HCT116 (cell line): ENCODE measurements around the gene PGC.

Experiments
- EZH2phosphoT487 ChIP-seq: fragments of 200-600 bp; IDR thresholded peaks from 2 replicates; pipeline ENCODE4 v1.6.1; 2018; ENCODE audit warnings: antibody characterized with exemption, borderline replicate concordance
- POLR2A ChIP-seq: IDR thresholded peaks from 2 replicates; pipeline ENCODE4 v1.7.0; 2011; ENCODE audit warnings: borderline replicate concordance; ENCODE audit not compliant: insufficient read depth, insufficient read length; ENCODE audit errors: extremely low read depth
- RAD21 ChIP-seq: IDR thresholded peaks from 2 replicates; pipeline ENCODE4 v1.6.1; 2012; ENCODE audit warnings: low read depth, mild to moderate bottlenecking

- TF ChIP-seq RAD21 (no peak), EZH2phosphoT487 (no peak), POLR2A (no peak)
These were observed 32.8 kb upstream of the PGC start, which contains the start of gene FRS3 for GRCh38 chr6:41779788-41780550.
